Kidney epithelial cell (primary cell): ENCODE data around the gene ARAP2. TPM values are rescaled to one million over a fixed set of nuclear protein-coding genes. Genes with fewer than 3 reads are reported as not detected.

ENCODE experiments used
- DNase-seq: peaks from one replicate; pipeline ENCODE4 v3.0.0-alpha.2; 2010; ENCODE audit warnings: low read depth
- H3K27me3 ChIP-seq: 2 replicates; pipeline ENCODE4 v1.6.0; 2011; ENCODE audit warnings: low read length; ENCODE audit not compliant: control insufficient read depth, insufficient read depth
- H3K36me3 ChIP-seq: 2 replicates; pipeline ENCODE4 v1.5.1; 2011; ENCODE audit warnings: low read length; ENCODE audit not compliant: control insufficient read depth, insufficient read depth
- H3K4me3 ChIP-seq: 2 replicates; pipeline ENCODE4 v1.5.1; 2011; ENCODE audit warnings: low read depth, mild to moderate bottlenecking, control low read depth, low read length
- CTCF ChIP-seq: IDR thresholded peaks from 2 replicates; pipeline ENCODE4 v1.5.1; 2011; ENCODE audit warnings: mild to moderate bottlenecking, moderate library complexity, low read length, control low read depth, inconsistent platforms; ENCODE audit not compliant: insufficient read depth, poor library complexity, severe bottlenecking
- total RNA-seq: library from RNA; depleted of rRNA; stranded (reverse); fragments of >200 nt; gene quantifications from 2 replicates; pipeline ENCODE4 v1.2.3, GENCODE V29; 2015

The ARAP2 gene
- total RNA-seq, 1 donor from 2014 or later: 14.4 TPM

GRCh38 chr4:36241771-36242170 is 2.5 kb downstream of the ARAP2 start:
- Histone ChIP-seq H3K27me3 (no peaks in the 10 kb centered on the region), H3K4me3 (peak overlapping the region; percentile 14), H3K36me3 (peaks cover 1% of the 10 kb centered on the region)
- TF ChIP-seq CTCF: no peak
- DNase-seq: no peak

GRCh38 chr4:36237366-36238313 is 6.7 kb downstream of the ARAP2 start:
- no peak for DNase-seq
- H3K4me3 ChIP-seq: no peak overlapping the region

GRCh38 chr4:36236159-36236558 is 8.2 kb downstream of the ARAP2 start:
- no peaks in the 10 kb centered on the region for H3K27me3 ChIP-seq
- no peak for TF ChIP-seq CTCF

More at GRCh38 chr4:36237366-36238313, 6.7 kb downstream of the ARAP2 start:
- TF ChIP-seq CTCF: no peak
- Histone ChIP-seq H3K36me3 (peaks cover 1% of the 10 kb centered on the region), H3K27me3 (no peaks in the 10 kb centered on the region)

GRCh38 chr4:36235306-36235705 is 9.0 kb downstream of the ARAP2 start:
- no peak for DNase-seq
- no peak for TF ChIP-seq CTCF

More at GRCh38 chr4:36236159-36236558, 8.2 kb downstream of the ARAP2 start:
- no peak overlapping the region for H3K4me3 ChIP-seq
- H3K36me3 ChIP-seq: peaks cover 1% of the 10 kb centered on the region
- no peak for DNase-seq

GRCh38 chr4:36233567-36234266 is 10.6 kb downstream of the ARAP2 start:
- H3K4me3 ChIP-seq: no peak overlapping the region
- no peak for TF ChIP-seq CTCF
- peaks cover 1% of the 10 kb centered on the region for H3K36me3 ChIP-seq
- H3K27me3 ChIP-seq: no peaks in the 10 kb centered on the region
- DNase-seq: no peak

More at GRCh38 chr4:36235306-36235705, 9.0 kb downstream of the ARAP2 start:
- no peak overlapping the region for H3K4me3 ChIP-seq
- H3K36me3 ChIP-seq: peaks cover 1% of the 10 kb centered on the region
- H3K27me3 ChIP-seq: no peaks in the 10 kb centered on the region
